ENCODE results near the gene PIWIL1. TPM values are rescaled to one million over a fixed set of nuclear protein-coding genes. Genes with fewer than 3 reads are reported as not detected.

PIWIL1 gene
- not detected in 2 replicates for total RNA-seq (2014; rRNA removed; shearing (Covaris generic))

GRCh38 chr12:130337488-130338303 is at the start of gene PIWIL1:
Gene PIWIL1, plus strand, starts transcription at chr12:130337887. Its CDS starts 4,705 bp downstream, at chr12:130342592.
- no peak for DNase-seq (ENCODE audit: low read depth)

- DNase-seq (ENCODE audit: low read depth): no peak
Observed at GRCh38 chr12:130288206-130288605, 49.5 kb upstream of the PIWIL1 start.

DNA sequence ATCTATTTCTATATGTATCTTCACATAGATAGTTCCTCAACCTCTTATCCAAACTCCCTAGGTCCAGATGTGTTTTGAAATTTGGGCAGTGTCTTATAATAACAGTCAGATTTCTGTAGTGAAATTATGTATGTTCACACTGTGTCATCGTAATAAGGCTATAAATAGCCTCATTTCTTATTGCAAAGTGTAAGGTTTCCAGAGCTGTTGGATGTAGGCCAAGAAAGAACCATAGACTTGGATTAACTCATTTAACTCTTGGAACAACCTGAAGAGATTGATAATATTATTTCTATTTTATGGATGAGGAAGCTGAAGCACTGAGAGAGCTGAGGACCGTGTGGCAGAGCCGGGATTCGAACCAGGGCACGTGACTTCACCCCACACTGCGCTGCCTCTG is 49.0 kb upstream of the PIWIL1 start:
- DNase-seq (ENCODE audit: low read depth): no peak

DNA sequence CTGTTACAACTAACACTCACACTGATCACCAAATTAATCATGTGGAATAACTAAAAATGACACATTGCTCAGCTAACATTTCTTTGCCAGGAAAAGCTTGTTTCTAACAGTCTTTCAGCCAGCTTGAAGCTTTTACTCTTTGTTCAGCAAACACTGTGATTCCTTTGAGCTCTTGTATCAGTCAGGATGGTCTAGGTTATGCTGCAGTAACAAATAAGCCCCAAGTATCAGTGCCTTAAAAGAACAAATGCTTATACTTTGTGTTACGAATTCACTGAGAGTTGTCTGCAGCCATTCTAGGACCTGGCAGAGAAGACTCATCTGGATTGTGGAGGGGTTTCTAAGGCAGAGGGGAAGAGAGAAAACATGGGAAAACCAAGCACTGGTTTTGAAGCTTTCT is 47.6 kb upstream of the PIWIL1 start:
- no peak for DNase-seq (ENCODE audit: low read depth)

GRCh38 chr12:130298322-130299021 is 39.2 kb upstream of the PIWIL1 start:
- DNase-seq (ENCODE audit: low read depth): no peak

- DNase-seq (ENCODE audit: low read depth): no peak
Observed at GRCh38 chr12:130299574-130299973, 38.1 kb upstream of the PIWIL1 start.

DNA sequence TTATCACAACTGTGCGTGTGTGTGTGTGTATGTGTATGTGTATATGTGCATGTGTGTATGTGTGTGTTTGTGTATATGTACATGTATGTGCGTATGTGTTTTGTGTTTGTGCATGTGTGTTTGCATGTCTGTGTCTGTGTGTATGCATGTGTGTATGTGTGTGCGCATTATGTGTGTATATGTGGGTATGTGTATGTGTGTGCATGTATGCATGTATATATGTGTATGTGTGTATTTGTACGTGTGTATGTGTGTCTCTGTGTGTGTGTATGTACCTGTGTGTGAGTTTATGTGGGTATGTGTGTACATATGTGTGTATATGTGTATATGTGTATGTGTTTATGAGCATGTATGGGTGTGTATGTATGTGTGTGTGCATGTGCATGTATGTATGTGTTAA is 37.6 kb upstream of the PIWIL1 start:
- DNase-seq (ENCODE audit: low read depth): no peak

DNA sequence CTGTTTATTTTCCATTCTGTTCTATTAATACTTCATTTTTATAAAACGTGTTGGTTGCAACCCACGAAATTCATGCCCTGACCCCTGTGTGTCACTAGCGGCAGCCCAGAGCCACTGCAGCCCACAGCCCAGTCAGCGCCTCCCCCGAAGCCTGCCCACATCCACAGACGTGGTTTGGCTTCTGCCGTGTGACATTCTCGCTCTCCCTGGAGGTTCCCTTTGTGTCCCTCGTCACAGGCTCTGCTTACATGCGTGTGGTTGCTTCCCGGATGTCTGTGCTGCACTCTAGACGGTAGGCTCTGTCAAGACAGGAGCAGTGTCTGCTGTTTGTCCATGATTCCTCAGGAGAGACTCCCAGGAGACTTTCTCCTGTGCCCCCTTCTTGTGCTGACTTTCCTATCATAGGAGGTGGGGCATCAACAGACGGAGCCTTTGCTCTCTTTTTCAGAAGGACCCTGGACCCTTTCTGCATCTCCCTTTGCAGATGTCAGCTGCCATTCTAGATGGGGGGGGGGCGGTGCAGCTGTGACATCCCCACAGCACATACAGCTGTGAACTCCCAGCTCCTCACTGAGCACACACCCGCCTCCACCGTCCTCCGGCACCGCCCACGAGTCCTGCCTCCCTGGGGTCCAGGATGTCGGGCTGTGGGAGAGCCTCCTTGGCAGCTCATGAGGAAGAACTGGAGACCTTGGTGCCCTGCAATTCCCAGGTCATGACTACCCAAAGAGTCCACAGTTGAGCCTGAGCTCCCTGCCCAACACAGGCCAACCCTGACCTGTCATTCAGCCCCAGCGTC is 36.8 kb upstream of the PIWIL1 start:
- no peak for DNase-seq (ENCODE audit: low read depth)

DNA sequence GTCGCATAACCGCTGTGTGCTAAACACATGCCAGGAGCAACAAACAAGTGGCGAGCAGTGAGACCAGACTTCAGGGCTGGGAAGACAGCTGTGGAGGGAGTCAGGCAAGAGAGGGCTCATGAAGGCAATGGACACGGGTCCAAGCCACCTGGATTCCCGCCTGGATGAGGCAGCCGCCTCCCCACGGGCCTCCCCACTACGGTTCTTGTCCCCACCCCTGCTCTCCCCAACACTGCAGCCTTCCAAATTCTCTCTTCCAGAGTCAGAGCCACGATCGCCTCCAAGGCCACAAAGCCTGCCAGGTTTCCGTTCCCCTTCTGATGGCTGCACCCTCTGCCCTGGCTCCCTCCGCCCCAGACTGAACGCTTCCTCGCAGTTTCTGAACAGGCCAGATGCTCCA is 36.1 kb upstream of the PIWIL1 start:
- DNase-seq (ENCODE audit: low read depth): no peak

DNA sequence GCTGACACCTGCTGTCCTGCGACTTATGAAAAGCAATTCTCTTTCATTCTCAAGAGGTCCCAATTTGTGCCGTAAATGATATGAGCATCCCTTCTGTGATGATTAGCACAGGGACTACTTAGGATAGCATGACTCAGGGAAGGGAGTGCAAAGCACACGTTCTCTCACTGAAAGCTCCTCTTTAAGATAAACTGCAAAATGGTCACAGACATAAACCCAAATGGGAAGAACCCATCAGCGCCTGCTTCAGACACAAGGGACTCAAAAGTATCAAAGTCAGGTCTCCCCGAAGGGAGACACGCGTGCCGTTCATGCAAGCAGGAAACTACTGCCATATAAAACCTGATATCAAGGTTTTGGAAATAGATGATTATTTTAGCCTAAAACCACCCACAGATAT is 33.9 kb upstream of the PIWIL1 start:
- no peak for DNase-seq (ENCODE audit: low read depth)

- DNase-seq (ENCODE audit: low read depth): no peak
Observed at GRCh38 chr12:130307859-130308258, 29.8 kb upstream of the PIWIL1 start.

- DNase-seq (ENCODE audit: low read depth): no peak
Observed at GRCh38 chr12:130308393-130308792, 29.3 kb upstream of the PIWIL1 start.

GRCh38 chr12:130316251-130316650 is 21.4 kb upstream of the PIWIL1 start:
- DNase-seq (ENCODE audit: low read depth): no peak

- no peak for DNase-seq (ENCODE audit: low read depth)
Observed at GRCh38 chr12:130320536-130320935, 17.2 kb upstream of the PIWIL1 start.

DNA sequence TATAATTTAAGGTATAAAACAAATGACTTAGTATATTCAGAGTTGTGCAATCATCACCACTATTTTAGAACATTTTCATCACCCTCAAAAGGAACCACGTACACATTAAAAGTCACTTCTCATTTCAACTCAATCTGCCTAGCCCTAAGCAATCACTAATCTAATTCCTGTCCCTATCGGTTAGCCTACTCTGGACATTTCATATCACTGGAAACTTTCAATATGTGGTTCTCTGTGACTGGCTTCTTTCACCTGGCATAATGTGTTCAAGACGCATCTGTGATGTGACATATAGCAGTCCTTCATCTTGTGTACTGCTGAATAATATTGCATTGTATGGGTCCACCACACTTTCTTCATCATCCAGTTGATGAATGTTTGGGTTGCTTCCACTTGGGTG is 15.4 kb upstream of the PIWIL1 start:
- DNase-seq (ENCODE audit: low read depth): no peak

- DNase-seq (ENCODE audit: low read depth): no peak
Observed at GRCh38 chr12:130330685-130331084, 7.0 kb upstream of the PIWIL1 start.

DNA sequence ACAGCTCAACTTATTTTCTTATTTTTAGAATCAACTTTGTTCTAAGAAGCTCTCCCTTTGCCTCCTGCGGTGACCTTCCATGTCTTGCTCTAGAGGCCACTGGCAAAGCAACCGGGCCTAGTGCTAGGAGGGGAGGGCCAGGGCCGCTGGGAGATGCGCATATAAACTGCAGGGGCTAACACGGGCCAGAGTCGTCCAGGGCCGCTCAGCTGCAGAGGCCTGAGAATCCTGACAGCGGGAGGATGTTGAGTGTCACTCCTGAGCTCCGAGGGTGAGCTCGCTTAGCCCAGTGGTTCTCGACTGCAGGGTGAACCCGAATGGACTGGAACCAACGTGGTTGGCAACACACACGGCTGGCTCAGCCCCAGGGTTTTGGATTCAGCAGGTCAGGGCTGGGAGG is 6.5 kb upstream of the PIWIL1 start:
- DNase-seq (ENCODE audit: low read depth): no peak

- no peak for DNase-seq (ENCODE audit: low read depth)
Observed at GRCh38 chr12:130333341-130333740, 4.3 kb upstream of the PIWIL1 start.

DNA sequence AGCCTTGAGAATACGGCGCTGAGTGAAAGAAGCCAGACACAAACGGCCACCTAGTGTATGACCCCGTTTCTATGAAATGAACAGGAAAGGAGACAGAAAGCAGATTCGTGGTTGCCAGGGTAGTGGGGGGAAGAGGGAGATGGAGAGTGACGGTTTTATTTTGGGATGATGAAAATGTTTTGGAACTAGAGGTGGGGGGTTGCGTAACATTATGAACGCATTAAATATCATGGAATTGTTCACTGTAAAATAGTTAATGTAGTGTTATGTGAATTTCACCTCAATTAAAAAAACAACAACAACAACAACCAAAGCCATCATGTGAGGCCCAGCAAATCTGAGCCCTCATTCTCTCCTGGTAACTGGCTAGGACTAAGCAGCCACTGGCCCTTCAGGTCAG is 3.3 kb upstream of the PIWIL1 start:
- no peak for DNase-seq (ENCODE audit: low read depth)

DNA sequence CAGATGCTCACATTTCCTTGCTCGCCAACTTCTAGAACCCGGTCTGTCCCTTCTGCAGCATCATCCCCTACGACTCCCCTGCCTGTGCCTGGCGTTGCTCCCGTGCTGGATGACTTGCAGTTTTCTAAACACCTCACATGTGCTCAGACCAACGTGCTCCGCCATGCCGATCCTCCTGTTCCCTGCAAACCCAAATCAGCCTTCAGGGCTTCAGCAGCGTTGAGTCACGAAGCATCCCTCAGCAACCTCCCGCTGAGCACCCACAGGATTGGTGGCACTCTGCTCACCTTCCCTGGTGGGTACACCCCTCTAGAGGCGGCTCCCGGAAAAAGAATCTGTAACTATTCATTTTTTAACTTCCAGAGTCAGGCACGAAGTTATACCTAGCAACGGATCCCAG is 2.8 kb upstream of the PIWIL1 start:
- peak; percentile 2 for DNase-seq (ENCODE audit: low read depth)

DNA sequence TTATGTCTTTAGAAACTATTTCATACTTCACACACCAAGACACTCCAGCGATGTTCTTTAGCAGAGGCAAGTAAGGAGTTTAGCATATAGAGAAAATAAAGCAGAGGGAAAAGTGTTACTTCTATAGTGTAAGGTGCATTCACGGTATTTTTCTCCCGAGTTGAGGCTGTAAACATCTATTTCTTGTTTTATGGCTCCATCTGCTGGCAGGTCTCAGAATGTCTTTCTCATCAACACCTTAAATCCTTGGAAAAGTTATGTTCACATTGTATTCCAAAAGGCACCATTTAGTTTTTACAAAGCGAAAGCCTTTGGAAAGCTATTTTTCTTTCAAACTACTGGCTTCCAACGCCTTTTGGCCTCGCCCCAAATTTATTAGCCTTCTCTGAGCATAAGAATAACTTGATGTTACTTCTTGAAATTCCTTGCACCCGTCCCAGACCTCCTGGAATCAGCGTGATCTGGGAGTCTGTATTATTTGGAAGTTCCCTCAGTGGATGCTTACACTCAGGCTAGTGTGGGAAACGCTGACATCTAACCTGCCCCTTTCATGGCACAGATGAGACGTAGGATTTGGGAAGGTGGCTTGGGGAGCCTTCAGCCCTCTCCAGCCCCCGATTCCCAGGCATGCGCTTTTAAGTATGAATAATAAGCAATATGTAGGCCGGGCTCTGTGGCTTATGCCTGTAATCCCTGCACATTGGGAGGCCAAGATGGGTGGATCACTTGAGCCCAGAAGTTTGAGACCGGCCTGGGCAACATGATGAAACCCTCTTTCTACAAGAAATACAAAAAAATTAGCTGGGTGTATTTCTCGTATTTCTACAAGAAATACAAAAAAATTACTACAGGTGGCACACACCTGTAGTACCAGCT is 1.9 kb upstream of the PIWIL1 start:
- DNase-seq (ENCODE audit: low read depth): peak; percentile 41

All from RPMI7951 (cell line).